Measurements from ENCODE around the gene LTK.

The LTK gene

GRCh38 chr15:41506796-41507341 lies 6.8 kb downstream of the LTK start:
- no peak overlapping the region for H3K27ac ChIP-seq (ENCODE audit: low read depth, low read length)
- H4K20me1 ChIP-seq (ENCODE audit: control insufficient read depth, insufficient read depth, low read depth, low read length): no peaks in the 10 kb centered on the region
- peaks cover 33% of the 10 kb centered on the region for H3K27me3 ChIP-seq (ENCODE audit: control insufficient read depth, low read length)
- peaks cover 17% of the 10 kb centered on the region for H3K4me1 ChIP-seq (ENCODE audit: control insufficient read depth, low read length)
- H3K36me3 ChIP-seq (ENCODE audit: control insufficient read depth, low read length): no peaks in the 10 kb centered on the region
- no peak overlapping the region for H3K4me3 ChIP-seq (ENCODE audit: low read length)
- H3F3A ChIP-seq (ENCODE audit: control insufficient read depth, insufficient read depth): no peaks in the 10 kb centered on the region
- TF ChIP-seq CTCF (IDR thresholded peaks at IDR 0.05; ENCODE audit: low read depth, low read length, poor library complexity, severe bottlenecking) (peak; percentile 10), EZH2phosphoT487 (IDR thresholded peaks at IDR 0.05; ENCODE audit: borderline replicate concordance, low read length) (no peak)
- H3K9me3 ChIP-seq (ENCODE audit: control insufficient read depth, insufficient read depth, low read length): no peaks in the 10 kb centered on the region
- H3K79me2 ChIP-seq (ENCODE audit: control insufficient read depth, low read length): no peaks in the 10 kb centered on the region
- no peaks in the 10 kb centered on the region for H3K9me2 ChIP-seq (replicated peaks; ENCODE audit: control insufficient read depth, low read length)
- no peak overlapping the region for H3K4me2 ChIP-seq (ENCODE audit: low read length)

GRCh38 chr15:41505776-41506175 lies 7.9 kb downstream of the LTK start:
- peaks cover 36% of the 10 kb centered on the region for H3K27me3 ChIP-seq (ENCODE audit: control insufficient read depth, low read length)
- no peak overlapping the region for H3K4me3 ChIP-seq (ENCODE audit: low read length)
- H3K79me2 ChIP-seq (ENCODE audit: control insufficient read depth, low read length): no peaks in the 10 kb centered on the region
- H3K36me3 ChIP-seq (ENCODE audit: control insufficient read depth, low read length): no peaks in the 10 kb centered on the region
- no peaks in the 10 kb centered on the region for H3K9me3 ChIP-seq (ENCODE audit: control insufficient read depth, insufficient read depth, low read length)
- H3F3A ChIP-seq (ENCODE audit: control insufficient read depth, insufficient read depth): no peaks in the 10 kb centered on the region
- peaks cover 25% of the 10 kb centered on the region for H3K4me1 ChIP-seq (ENCODE audit: control insufficient read depth, low read length)
- H3K27ac ChIP-seq (ENCODE audit: low read depth, low read length): no peak overlapping the region
- no peak for TF ChIP-seq EZH2phosphoT487 (IDR thresholded peaks at IDR 0.05; ENCODE audit: borderline replicate concordance, low read length)
- no peak for TF ChIP-seq CTCF (IDR thresholded peaks at IDR 0.05; ENCODE audit: low read depth, low read length, poor library complexity, severe bottlenecking)
- no peak overlapping the region for H3K4me2 ChIP-seq (ENCODE audit: low read length)
- no peaks in the 10 kb centered on the region for H4K20me1 ChIP-seq (ENCODE audit: control insufficient read depth, insufficient read depth, low read depth, low read length)
- H3K9me2 ChIP-seq (replicated peaks; ENCODE audit: control insufficient read depth, low read length): no peaks in the 10 kb centered on the region

GRCh38 chr15:41504751-41505492 lies 8.7 kb downstream of the LTK start:
- Histone ChIP-seq H3K79me2 (ENCODE audit: control insufficient read depth, low read length) (no peaks in the 10 kb centered on the region), H3K27me3 (ENCODE audit: control insufficient read depth, low read length) (peaks cover 45% of the 10 kb centered on the region), H3K4me3 (ENCODE audit: low read length) (no peak overlapping the region), H3K36me3 (ENCODE audit: control insufficient read depth, low read length) (no peaks in the 10 kb centered on the region), H3K4me2 (ENCODE audit: low read length) (no peak overlapping the region), H3K27ac (ENCODE audit: low read depth, low read length) (no peak overlapping the region), H3K9me2 (replicated peaks; ENCODE audit: control insufficient read depth, low read length) (no peaks in the 10 kb centered on the region), H3K4me1 (ENCODE audit: control insufficient read depth, low read length) (peaks cover 25% of the 10 kb centered on the region), H3K9me3 (ENCODE audit: control insufficient read depth, insufficient read depth, low read length) (no peaks in the 10 kb centered on the region), H3F3A (ENCODE audit: control insufficient read depth, insufficient read depth) (no peaks in the 10 kb centered on the region), H4K20me1 (ENCODE audit: control insufficient read depth, insufficient read depth, low read depth, low read length) (no peaks in the 10 kb centered on the region)
- TF ChIP-seq CTCF (IDR thresholded peaks at IDR 0.05; ENCODE audit: low read depth, low read length, poor library complexity, severe bottlenecking): no peak
- no peak for TF ChIP-seq EZH2phosphoT487 (IDR thresholded peaks at IDR 0.05; ENCODE audit: borderline replicate concordance, low read length)
